Endodermal cell (in vitro differentiated cells): ENCODE results near the gene NCOA5. TPM values are rescaled to one million over a fixed set of nuclear protein-coding genes. Genes with fewer than 3 reads are reported as not detected.

Source experiments
- DNase-seq: peaks from one replicate; pipeline ENCODE4 v3.0.0-alpha.2; 2017
- H3K27ac ChIP-seq: 2 replicates; pipeline ENCODE4 v1.5.1; 2013; ENCODE audit warnings: mild to moderate bottlenecking, low read depth, low read length, moderate library complexity
- H3K27me3 ChIP-seq: 2 replicates; pipeline ENCODE4 v1.6.1; 2013; ENCODE audit warnings: mild to moderate bottlenecking, low read length, moderate library complexity; ENCODE audit not compliant: insufficient read depth, control insufficient read depth, poor library complexity, severe bottlenecking
- H3K36me3 ChIP-seq: 2 replicates; pipeline ENCODE4 v1.7.0; 2013; ENCODE audit warnings: mild to moderate bottlenecking, low read length, moderate library complexity; ENCODE audit not compliant: control insufficient read depth, insufficient read depth
- H3K4me1 ChIP-seq: one replicate; pipeline ENCODE4 v1.7.0; 2013; ENCODE audit warnings: low read length; ENCODE audit not compliant: control insufficient read depth, insufficient read depth
- H3K4me3 ChIP-seq: 2 replicates; pipeline ENCODE4 v1.5.1; 2013; ENCODE audit warnings: mild to moderate bottlenecking, low read length, moderate library complexity
- H3K9ac ChIP-seq: 2 replicates; pipeline ENCODE4 v1.6.1; 2013; ENCODE audit warnings: mild to moderate bottlenecking, low read length, moderate library complexity; ENCODE audit not compliant: poor library complexity, severe bottlenecking; ENCODE audit errors: extremely low read depth
- H3K9me3 ChIP-seq: 2 replicates; pipeline ENCODE4 v1.6.1; 2013; ENCODE audit warnings: mild to moderate bottlenecking, low read length, moderate library complexity; ENCODE audit not compliant: control insufficient read depth
- H3K27ac Mint-ChIP-seq: 2 replicates; pipeline ENCODE4 v1.8.0; 2020; ENCODE audit warnings: mixed read lengths
- H3K27me3 Mint-ChIP-seq: 2 replicates; pipeline ENCODE4 v1.8.0; 2021; ENCODE audit warnings: mild to moderate bottlenecking, mixed read lengths; ENCODE audit not compliant: insufficient read depth
- H3K36me3 Mint-ChIP-seq: 2 replicates; pipeline ENCODE4 v1.8.0; 2020; ENCODE audit warnings: low read depth, mixed read lengths
- H3K4me1 Mint-ChIP-seq: 2 replicates; pipeline ENCODE4 v1.8.0; 2020; ENCODE audit warnings: mixed read lengths
- H3K4me3 Mint-ChIP-seq: 2 replicates; pipeline ENCODE4 v1.8.0; 2020; ENCODE audit warnings: mild to moderate bottlenecking, moderate library complexity, mixed read lengths
- H3K9me3 Mint-ChIP-seq: 2 replicates; pipeline ENCODE4 v1.8.0; 2020; ENCODE audit warnings: mild to moderate bottlenecking, mixed read lengths
- WGBS, 2 experiments: methylation state at CpG; one replicate each; pipeline versions ENCODE4 v1.1.5 to v1.1.7; 2013; ENCODE audit warnings: missing lambda C conversion rate in 2 of 2, mixed read lengths in 1 of 2; ENCODE audit not compliant: insufficient coverage in 1 of 2, insufficient read length in 1 of 2; 5-methylcytosine and 5-hydroxymethylcytosine counted together
- total RNA-seq, 2 donors: library from RNA; stranded (reverse); fragmentation: NEBNext Ultra II Directional in 1 of 2; extraction: Animal tissue kit (Norgen Biotek cat#: 25700) in 1 of 2; gene quantifications; 2 replicates in 1 of 2; 3 replicates in 1 of 2; pipeline ENCODE4 v1.2.1, GENCODE V29; 2021
- TF ChIP-seq, protein P1 (sequence below): fragments of 200-600 bp; sonication (generic); conservative IDR thresholded peaks from 2 replicates; pipeline ENCODE4 v1.5.0; 2021; ENCODE audit warnings: antibody characterized with exemption, mild to moderate bottlenecking

The NCOA5 gene
- total RNA-seq, 2 donors from 2014 or later = 19.3 to 28.7 TPM

DNA sequence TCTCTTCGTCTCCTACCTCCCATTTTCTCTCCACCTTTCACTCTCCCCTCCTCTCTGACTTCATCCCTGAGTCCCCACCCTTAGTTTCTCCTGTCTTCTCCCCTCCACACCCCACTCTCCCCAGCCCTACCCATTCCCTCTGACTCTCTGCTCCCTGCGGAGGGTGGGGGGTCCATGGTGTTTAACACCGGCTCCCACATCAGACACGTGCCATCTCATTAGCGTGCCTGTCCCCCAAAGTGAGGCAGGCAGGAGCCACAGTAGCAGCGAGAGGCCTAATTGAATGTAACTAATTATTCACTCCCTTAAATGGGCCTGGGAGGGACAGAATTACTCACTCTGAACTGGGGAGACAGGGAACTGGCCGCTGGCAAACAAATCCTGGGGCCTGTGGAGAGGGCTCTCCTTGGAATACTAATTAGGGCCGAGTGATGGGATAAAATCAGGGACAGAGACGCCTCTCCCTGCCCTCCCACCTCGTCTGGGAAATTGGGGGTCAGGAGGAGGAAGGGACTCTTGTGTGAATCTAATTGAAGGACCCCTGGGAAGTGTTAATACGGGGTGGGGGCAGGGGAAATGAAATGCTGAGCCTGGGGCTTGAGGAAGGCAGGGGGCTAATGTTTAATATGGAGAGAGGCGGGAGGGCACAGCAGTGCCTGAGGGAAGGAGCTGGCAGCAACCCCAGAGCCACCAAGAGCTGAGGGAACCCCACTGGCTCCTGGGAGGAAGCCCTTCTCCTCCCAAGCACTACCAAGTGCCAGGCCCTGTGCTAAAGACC is 46.3 kb upstream of the NCOA5 start:
- H3K27me3 Mint-ChIP-seq = peaks cover 23% of the 10 kb centered on the region
- 39 to 62% methylated on average over 3 to 12 of the region's 12 CpGs for WGBS, 2 experiments
- H3K27ac Mint-ChIP-seq = peak overlapping the region; percentile 53
- Histone ChIP-seq H3K4me3 (no peak overlapping the region), H3K9me3 (no peaks in the 10 kb centered on the region), H3K4me1 (peaks cover 11% of the 10 kb centered on the region), H3K27me3 (peaks cover 17% of the 10 kb centered on the region), H3K9ac (no peak overlapping the region), H3K36me3 (no peaks in the 10 kb centered on the region), H3K27ac (no peak overlapping the region)
- no peak overlapping the region for H3K4me3 Mint-ChIP-seq
- no peaks in the 10 kb centered on the region for H3K9me3 Mint-ChIP-seq
- peaks cover 24% of the 10 kb centered on the region for H3K4me1 Mint-ChIP-seq
- H3K36me3 Mint-ChIP-seq = no peaks in the 10 kb centered on the region
- TF ChIP-seq, protein P1, sequence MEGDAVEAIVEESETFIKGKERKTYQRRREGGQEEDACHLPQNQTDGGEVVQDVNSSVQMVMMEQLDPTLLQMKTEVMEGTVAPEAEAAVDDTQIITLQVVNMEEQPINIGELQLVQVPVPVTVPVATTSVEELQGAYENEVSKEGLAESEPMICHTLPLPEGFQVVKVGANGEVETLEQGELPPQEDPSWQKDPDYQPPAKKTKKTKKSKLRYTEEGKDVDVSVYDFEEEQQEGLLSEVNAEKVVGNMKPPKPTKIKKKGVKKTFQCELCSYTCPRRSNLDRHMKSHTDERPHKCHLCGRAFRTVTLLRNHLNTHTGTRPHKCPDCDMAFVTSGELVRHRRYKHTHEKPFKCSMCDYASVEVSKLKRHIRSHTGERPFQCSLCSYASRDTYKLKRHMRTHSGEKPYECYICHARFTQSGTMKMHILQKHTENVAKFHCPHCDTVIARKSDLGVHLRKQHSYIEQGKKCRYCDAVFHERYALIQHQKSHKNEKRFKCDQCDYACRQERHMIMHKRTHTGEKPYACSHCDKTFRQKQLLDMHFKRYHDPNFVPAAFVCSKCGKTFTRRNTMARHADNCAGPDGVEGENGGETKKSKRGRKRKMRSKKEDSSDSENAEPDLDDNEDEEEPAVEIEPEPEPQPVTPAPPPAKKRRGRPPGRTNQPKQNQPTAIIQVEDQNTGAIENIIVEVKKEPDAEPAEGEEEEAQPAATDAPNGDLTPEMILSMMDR = no peak
- peak; percentile 75 for DNase-seq

DNA sequence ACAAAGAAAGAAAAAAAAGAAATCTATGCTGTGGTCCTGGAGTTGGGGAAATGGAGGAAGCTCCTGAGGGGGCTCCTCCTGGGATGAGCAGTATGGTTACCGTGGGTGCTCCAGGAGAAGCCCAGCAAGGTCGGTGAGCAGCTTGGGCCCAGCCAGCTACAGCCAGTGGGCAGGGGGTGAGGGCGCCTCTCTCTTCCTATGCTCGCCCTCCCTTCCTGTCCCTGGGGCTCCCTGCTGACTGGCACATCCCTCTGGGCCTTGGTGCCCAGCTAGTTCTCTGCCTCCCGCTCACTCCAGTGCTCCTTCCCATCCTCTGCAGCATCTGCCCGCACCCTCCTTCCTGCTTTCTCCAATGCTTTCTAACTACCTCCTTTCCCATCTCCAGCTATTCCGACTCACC is 45.0 kb upstream of the NCOA5 start:
- Histone ChIP-seq H3K9me3 (no peaks in the 10 kb centered on the region), H3K9ac (no peak overlapping the region), H3K27ac (no peak overlapping the region), H3K4me1 (peaks cover 8% of the 10 kb centered on the region), H3K4me3 (no peak overlapping the region), H3K27me3 (peaks cover 28% of the 10 kb centered on the region), H3K36me3 (no peaks in the 10 kb centered on the region)
- TF ChIP-seq, protein P1 = no peak
- WGBS, 2 experiments = 89 to 94% methylated on average over 4 to 7 of the region's 7 CpGs
- no peaks in the 10 kb centered on the region for H3K9me3 Mint-ChIP-seq
- DNase-seq = no peak
- H3K27ac Mint-ChIP-seq = no peak overlapping the region
- no peaks in the 10 kb centered on the region for H3K36me3 Mint-ChIP-seq
- peaks cover 18% of the 10 kb centered on the region for H3K4me1 Mint-ChIP-seq
- no peak overlapping the region for H3K4me3 Mint-ChIP-seq
- H3K27me3 Mint-ChIP-seq = peaks cover 35% of the 10 kb centered on the region

DNA sequence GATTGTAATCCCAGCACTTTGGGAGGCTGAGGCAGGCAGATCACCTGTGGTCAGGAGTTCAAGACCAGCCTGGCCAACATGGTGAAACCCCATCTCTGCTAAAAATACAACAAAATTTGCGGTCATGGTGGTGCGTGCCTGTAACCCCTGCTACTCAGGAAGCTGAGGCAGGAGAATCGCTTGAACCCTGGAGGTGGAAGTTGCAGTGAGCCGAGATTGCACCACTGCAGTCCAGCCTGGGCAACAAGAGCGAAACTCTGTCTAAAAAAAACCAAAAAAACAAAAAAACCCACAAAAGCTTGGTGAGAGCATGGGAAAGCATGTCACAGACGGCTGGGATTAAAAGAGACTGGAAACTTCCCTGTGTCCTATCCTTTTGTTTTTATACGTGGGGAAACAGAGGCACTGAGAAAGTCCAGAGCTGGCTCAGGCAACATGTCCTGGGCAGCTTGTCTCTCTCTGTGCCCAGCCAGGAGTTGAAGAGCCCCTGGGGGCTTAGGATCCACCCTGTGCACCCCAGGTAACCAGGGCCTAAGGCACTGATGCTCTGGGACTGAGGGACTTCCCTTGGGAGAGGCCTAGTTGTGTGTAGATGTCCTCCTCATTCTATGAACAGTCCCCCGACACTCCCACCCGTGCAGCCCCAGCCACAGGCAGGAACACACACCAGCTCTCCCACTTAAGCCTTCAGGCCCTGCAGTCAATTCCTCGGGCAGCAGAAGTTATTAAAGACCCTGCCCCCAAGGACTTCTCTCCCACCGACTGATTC is 44.3 kb upstream of the NCOA5 start:
- Mint-ChIP-seq H3K27me3 (peaks cover 35% of the 10 kb centered on the region), H3K27ac (no peak overlapping the region)
- WGBS, 2 experiments = 88 to 90% methylated on average over 7 to 11 of the region's 11 CpGs

More for the DNA sequence above, 44.3 kb upstream of the NCOA5 start:
- Histone ChIP-seq H3K27me3 (peaks cover 35% of the 10 kb centered on the region), H3K36me3 (no peaks in the 10 kb centered on the region), H3K4me1 (peaks cover 2% of the 10 kb centered on the region), H3K4me3 (no peak overlapping the region), H3K27ac (no peak overlapping the region), H3K9me3 (no peaks in the 10 kb centered on the region), H3K9ac (no peak overlapping the region)
- no peak for DNase-seq
- no peaks in the 10 kb centered on the region for H3K9me3 Mint-ChIP-seq
- H3K4me1 Mint-ChIP-seq = peaks cover 13% of the 10 kb centered on the region
- no peak overlapping the region for H3K4me3 Mint-ChIP-seq
- TF ChIP-seq, protein P1 = no peak
- no peaks in the 10 kb centered on the region for H3K36me3 Mint-ChIP-seq
